LNCAP (cell line): ENCODE measurements around the gene ORM1.

Experiments used
- CTCF ChIP-seq: fragments of 450-650 bp; IDR thresholded peaks from 2 replicates; pipeline ENCODE4 v1.5.1; 2017; ENCODE audit warnings: mild to moderate bottlenecking

The ORM1 gene

DNA sequence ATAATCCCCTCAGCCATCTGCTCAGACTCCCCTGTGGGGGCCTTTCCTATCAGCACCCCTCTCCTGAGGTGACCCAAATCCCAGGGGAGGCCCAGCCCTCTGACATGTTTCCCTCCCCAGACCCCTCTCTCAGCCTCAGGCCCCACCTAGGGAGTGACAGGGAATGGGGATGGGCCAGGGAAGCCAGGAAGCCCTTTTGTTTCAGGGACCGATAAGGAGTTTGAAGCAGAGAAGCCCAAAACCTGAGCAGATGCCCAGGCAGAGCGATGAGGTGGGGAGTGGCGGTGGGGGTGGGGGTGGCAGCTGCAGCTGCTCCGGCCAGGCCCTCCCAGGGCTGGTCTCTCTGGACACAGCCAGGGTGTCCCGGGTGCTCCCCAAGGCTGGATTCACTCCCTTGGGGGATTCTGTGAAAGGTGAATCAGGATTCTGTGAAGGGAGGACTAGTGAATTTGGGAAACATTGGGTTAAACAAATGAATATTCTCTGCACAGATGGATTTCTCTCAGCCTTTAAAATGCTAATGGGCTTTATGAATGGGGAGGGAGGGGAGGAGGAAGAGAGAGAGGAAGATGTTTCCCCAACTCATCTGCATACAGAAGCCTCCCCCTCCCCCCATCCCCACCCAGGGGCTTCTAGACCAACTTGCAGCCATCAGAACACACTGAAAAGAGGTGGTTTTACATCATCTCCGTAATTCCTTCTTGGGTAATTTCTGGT lies 47.5 kb downstream of the ORM1 start:
- TF ChIP-seq CTCF = no peak

DNA sequence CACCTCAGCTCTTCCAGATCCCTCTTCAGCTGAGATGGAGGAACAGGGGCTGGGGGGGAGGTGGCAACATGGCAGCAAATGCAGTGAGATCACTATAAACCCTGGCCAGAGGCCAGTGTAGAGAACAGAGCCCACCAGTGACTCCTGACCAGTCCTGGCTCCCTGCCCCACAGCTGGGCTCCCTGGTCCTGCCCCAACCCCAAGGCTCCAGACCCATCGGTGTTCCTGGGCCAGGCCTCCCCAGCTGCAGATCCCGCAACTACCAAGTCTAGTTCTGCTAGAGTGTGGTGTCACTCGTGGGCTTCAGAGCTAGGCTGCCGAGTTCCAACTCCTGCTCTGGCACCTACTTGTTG lies 48.0 kb downstream of the ORM1 start:
- no peak for TF ChIP-seq CTCF

- no peak for TF ChIP-seq CTCF
Observed at GRCh38 chr9:114371343-114371944, 48.5 kb downstream of the ORM1 start.

- TF ChIP-seq CTCF = no peak
Observed at GRCh38 chr9:114371973-114372917, 49.3 kb downstream of the ORM1 start.

GRCh38 chr9:114372921-114373448 lies 50.1 kb downstream of the ORM1 start:
- no peak for TF ChIP-seq CTCF

DNA sequence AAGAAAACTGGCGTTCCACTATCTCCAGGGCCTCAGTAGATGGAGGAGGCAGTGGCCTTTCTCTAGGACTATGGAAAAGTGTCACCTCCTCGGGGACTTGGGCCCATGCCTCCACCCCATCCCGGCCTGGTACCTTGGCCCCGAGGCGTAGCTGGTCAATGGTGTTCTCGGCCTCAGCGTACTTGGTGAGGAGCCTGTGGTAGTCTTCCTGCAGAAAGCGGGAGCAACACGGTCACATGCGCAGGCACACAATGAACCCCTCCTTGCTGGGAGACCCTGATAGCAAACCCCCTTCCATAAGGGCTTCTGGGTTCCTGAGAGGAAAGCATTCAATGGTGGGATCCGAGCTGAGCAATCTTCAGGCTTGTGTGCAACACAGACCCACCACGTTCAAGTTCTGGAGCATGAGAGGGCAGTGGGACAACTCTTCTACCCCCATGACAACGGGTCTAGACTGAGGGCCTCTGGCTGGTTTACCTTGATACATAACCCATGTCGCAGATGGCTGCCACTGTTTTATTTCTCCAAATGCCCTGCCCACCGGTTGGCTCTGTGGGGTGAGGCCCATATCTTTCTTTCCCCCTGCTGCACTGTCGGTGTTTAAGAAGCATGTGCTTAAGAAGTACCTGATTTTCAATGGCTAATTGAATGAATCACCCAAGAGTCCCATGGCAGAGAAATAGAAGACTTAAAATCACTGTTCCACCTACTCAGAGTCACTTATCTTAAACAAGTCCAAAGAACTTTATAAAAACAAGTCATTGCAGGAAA lies 51.2 kb downstream of the ORM1 start:
- no peak for TF ChIP-seq CTCF

DNA sequence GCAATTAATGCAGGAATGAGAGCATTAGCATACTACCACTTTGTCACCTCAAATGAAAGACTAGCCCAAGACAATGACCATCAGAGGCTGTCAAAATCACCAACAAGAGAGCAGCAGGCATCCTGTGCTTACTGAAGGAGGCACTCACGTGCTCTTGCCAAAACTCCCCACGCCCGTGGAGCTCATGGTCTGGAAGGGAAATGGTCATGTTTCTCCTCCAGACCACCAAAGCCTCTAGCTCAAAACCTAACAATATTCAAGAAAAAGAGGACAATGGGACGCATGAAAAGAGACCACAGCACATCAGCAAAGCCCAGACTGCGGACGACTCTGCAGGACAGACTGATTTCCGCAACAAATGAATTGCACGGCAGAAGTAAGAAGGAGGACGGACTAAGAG lies 52.0 kb downstream of the ORM1 start:
- no peak for TF ChIP-seq CTCF
